AG08395 (cell line): ENCODE measurements around the gene C1QTNF9.
"Not testable (repeated sequence)": the region's sequence is repeated elsewhere in the genome, so short reads cannot be mapped to it uniquely, and the experiment has no call there.

Source experiments
- DNase-seq: peaks from one replicate; pipeline ENCODE4 v3.0.0; 2012; ENCODE audit warnings: mixed read lengths, low spot score

The C1QTNF9 gene

GRCh38 chr13:24282256-24282655 lies 27.1 kb upstream of the C1QTNF9 start:
- no peak for DNase-seq

- no peak for DNase-seq
Measured at GRCh38 chr13:24284889-24285565, 24.4 kb upstream of the C1QTNF9 start.

- no peak for DNase-seq
Measured at GRCh38 chr13:24286624-24287023, 22.8 kb upstream of the C1QTNF9 start.

- DNase-seq, result no peak
Measured at GRCh38 chr13:24287748-24288287, 21.6 kb upstream of the C1QTNF9 start.

GRCh38 chr13:24288870-24289269 lies 20.5 kb upstream of the C1QTNF9 start:
- DNase-seq, result no peak

- no peak for DNase-seq
Measured at GRCh38 chr13:24290280-24290932, 19.0 kb upstream of the C1QTNF9 start.

- DNase-seq, result no peak
Measured at GRCh38 chr13:24292481-24292880, 16.9 kb upstream of the C1QTNF9 start.

GRCh38 chr13:24293746-24294145 lies 15.6 kb upstream of the C1QTNF9 start:
- DNase-seq, result no peak

GRCh38 chr13:24299488-24300114 lies 9.8 kb upstream of the C1QTNF9 start:
- DNase-seq, result no peak

- no peak for DNase-seq
Measured at GRCh38 chr13:24301434-24301833, 7.9 kb upstream of the C1QTNF9 start.

GRCh38 chr13:24301911-24302310 lies 7.5 kb upstream of the C1QTNF9 start:
- DNase-seq, result no peak

- DNase-seq, result no peak
Measured at GRCh38 chr13:24304620-24305019, 4.8 kb upstream of the C1QTNF9 start.

GRCh38 chr13:24306632-24307031 lies 2.7 kb upstream of the C1QTNF9 start:
- peak; percentile 71 for DNase-seq

- DNase-seq, result no peak
Measured at GRCh38 chr13:24307211-24308067, 1.9 kb upstream of the C1QTNF9 start.

GRCh38 chr13:24308068-24308445 lies 1.3 kb upstream of the C1QTNF9 start:
- no peak for DNase-seq

GRCh38 chr13:24308488-24309020 lies 826 bp upstream of the C1QTNF9 start:
- no peak for DNase-seq

- DNase-seq, result peak; percentile 25
Measured at GRCh38 chr13:24313439-24313838, 4.1 kb downstream of the C1QTNF9 start.

- DNase-seq, result not testable (repeated sequence)
Measured at GRCh38 chr13:24317835-24318234, 8.5 kb downstream of the C1QTNF9 start.

GRCh38 chr13:24318878-24319277 lies 9.5 kb downstream of the C1QTNF9 start:
- not testable (repeated sequence) for DNase-seq

- not testable (repeated sequence) for DNase-seq
Measured at GRCh38 chr13:24319641-24320040, 10.3 kb downstream of the C1QTNF9 start.

GRCh38 chr13:24321416-24321815 lies 12.0 kb downstream of the C1QTNF9 start:
- DNase-seq, result not testable (repeated sequence)

GRCh38 chr13:24322470-24322869 lies 13.1 kb downstream of the C1QTNF9 start:
- not testable (repeated sequence) for DNase-seq
